GM13976 (cell line): ENCODE measurements around the gene CDKN2C.
"Not testable (repeated sequence)": the region's sequence is repeated elsewhere in the genome, so short reads cannot be mapped to it uniquely, and the experiment has no call there.

Experiments used
- DNase-seq: peaks from one replicate; pipeline ENCODE4 v3.0.0; 2012; ENCODE audit warnings: low spot score
- CTCF ChIP-seq: IDR thresholded peaks from 2 replicates; pipeline ENCODE4 v1.5.1; 2012; ENCODE audit warnings: borderline replicate concordance, mild to moderate bottlenecking; ENCODE audit not compliant: insufficient read depth; ENCODE audit errors: extremely low read depth, missing control alignments, control extremely low read depth
- in situ Hi-C: fragments of 300-500 bp; cut with MboI; formaldehyde crosslinking; loops from one replicate; pipeline ENCODE4 v1.12.0; 2022; ENCODE audit warnings: low sequenced_read_pairs, mixed read lengths, inconsistent platforms; ENCODE audit not compliant: unreplicated experiment

Gene CDKN2C

GRCh38 chr1:51000160-51000559 lies 30.1 kb downstream of the CDKN2C start:
- TF ChIP-seq CTCF, result no peak
- in situ Hi-C loops, result no loop called here
- DNase-seq, result peak; percentile 23

GRCh38 chr1:51000651-51001050 lies 30.6 kb downstream of the CDKN2C start:
- TF ChIP-seq CTCF, result no peak
- in situ Hi-C loops, result no loop called here
- DNase-seq, result no peak

- in situ Hi-C loops, result no loop called here
- DNase-seq, result no peak
- TF ChIP-seq CTCF, result no peak
These were observed 32.5 kb downstream of the CDKN2C start for GRCh38 chr1:51002516-51002915.

GRCh38 chr1:51005549-51005948 lies 35.5 kb downstream of the CDKN2C start:
- in situ Hi-C loops, DNase-seq: not testable (repeated sequence)

GRCh38 chr1:51009381-51009780 lies 39.3 kb downstream of the CDKN2C start:
- DNase-seq, result no peak
- in situ Hi-C loops, result no loop called here
- TF ChIP-seq CTCF, result no peak

- TF ChIP-seq CTCF, result no peak
- no peak for DNase-seq
- in situ Hi-C loops, result no loop called here
These were observed 44.8 kb downstream of the CDKN2C start for GRCh38 chr1:51014878-51015277.

- TF ChIP-seq CTCF, result no peak
- DNase-seq, result no peak
- in situ Hi-C loops, result no loop called here
These were observed 49.8 kb downstream of the CDKN2C start for GRCh38 chr1:51019811-51020210.
